ENCODE measurements around the gene MED25. TPM values are rescaled to one million over a fixed set of nuclear protein-coding genes. Genes with fewer than 3 reads are reported as not detected.

Gene MED25
- total RNA-seq, 1 donor from 2014 or later, result 72.2 TPM

DNA sequence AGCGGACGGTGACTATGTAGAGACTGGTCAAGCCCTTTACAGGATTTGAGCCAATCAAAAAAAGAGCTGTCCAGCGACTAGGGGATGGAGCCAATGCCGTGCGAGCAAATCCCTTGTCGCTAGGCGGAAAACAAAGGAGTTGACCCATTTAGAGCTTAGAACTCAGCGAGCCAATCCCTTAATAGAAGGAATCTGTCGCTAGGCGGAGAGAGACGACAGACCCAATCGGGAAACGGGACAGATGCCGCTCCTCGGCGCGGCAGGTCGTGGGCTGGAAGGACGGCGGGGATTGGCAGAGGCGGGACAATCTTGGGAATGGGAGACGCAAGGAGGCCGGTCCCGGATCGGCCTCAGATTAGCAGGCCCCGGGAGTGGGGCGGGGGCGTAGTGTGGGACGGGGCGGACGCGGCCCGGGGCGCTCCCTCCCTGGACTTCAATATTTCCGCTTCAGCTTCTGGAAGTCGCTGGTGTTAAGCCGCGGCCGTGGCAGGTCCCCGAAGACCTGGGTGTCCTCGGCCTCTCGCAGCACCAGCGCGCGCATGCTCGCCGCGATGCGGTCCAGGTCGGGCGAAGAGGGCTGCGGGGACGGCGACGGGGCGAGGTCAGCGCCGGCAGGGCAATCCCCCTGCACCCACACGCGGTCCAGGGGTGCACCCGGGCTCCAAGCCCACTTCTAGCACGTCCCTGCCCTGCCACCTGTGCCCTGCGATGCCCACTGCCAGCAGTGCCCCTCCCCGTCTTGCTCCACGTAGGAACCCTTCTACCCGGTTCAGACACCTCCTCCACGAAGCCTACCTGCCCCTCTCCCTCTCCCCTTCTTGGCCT lies 51.6 kb downstream of the MED25 start:
- H3K79me2 ChIP-seq (ENCODE audit: insufficient read depth, low read length), result peaks cover 57% of the 10 kb centered on the region
- Mint-ChIP-seq H3K4me1 (ENCODE audit: low read depth, unreplicated experiment) (peaks cover 11% of the 10 kb centered on the region), H3K4me3 (ENCODE audit: unreplicated experiment) (peak overlapping the region; percentile 79), H3K27me3 (ENCODE audit: low read depth, unreplicated experiment) (no peaks in the 10 kb centered on the region), H3K27ac (ENCODE audit: unreplicated experiment) (peak overlapping the region; percentile 77), H3K36me3 (ENCODE audit: low read depth, unreplicated experiment) (peaks cover 22% of the 10 kb centered on the region), H3K9me3 (ENCODE audit: unreplicated experiment) (no peaks in the 10 kb centered on the region)
- H3K4me1 ChIP-seq (ENCODE audit: insufficient read depth, low read length), result peaks cover 37% of the 10 kb centered on the region
- peak; percentile 86 for FAIRE-seq
- no peaks in the 10 kb centered on the region for H3K27me3 ChIP-seq (ENCODE audit: insufficient read depth, low read length)
- peaks cover 6% of the 10 kb centered on the region for H4K20me1 ChIP-seq (ENCODE audit: insufficient read depth, low read length)
- peak overlapping the region; percentile 87 for H3K4me2 ChIP-seq (ENCODE audit: low read length)
- peak; percentile 43 for TF ChIP-seq EZH2 (IDR thresholded peaks at IDR 0.05; ENCODE audit: insufficient read depth, low read length)
- TF ChIP-seq, protein P1, sequence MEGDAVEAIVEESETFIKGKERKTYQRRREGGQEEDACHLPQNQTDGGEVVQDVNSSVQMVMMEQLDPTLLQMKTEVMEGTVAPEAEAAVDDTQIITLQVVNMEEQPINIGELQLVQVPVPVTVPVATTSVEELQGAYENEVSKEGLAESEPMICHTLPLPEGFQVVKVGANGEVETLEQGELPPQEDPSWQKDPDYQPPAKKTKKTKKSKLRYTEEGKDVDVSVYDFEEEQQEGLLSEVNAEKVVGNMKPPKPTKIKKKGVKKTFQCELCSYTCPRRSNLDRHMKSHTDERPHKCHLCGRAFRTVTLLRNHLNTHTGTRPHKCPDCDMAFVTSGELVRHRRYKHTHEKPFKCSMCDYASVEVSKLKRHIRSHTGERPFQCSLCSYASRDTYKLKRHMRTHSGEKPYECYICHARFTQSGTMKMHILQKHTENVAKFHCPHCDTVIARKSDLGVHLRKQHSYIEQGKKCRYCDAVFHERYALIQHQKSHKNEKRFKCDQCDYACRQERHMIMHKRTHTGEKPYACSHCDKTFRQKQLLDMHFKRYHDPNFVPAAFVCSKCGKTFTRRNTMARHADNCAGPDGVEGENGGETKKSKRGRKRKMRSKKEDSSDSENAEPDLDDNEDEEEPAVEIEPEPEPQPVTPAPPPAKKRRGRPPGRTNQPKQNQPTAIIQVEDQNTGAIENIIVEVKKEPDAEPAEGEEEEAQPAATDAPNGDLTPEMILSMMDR (IDR thresholded peaks at IDR 0.05; ENCODE audit: insufficient read depth, low read depth, low read length), result no peak
- H3K36me3 ChIP-seq (ENCODE audit: insufficient read depth, low read length), result peaks cover 4% of the 10 kb centered on the region
- DNase-seq (ENCODE audit: low read depth), result peak; percentile 100
- H3K9ac ChIP-seq (ENCODE audit: low read length), result peak overlapping the region; percentile 72
- H3K27ac ChIP-seq (ENCODE audit: low read depth, low read length), result peak overlapping the region; percentile 45
- H2AFZ ChIP-seq (ENCODE audit: low read depth, low read length), result peak overlapping the region; percentile 57
- no peaks in the 10 kb centered on the region for H3K9me3 ChIP-seq (ENCODE audit: insufficient read depth, low read depth, low read length)
- H3K4me3 ChIP-seq (ENCODE audit: insufficient read depth, low read depth, low read length), result peak overlapping the region; percentile 54

DNA sequence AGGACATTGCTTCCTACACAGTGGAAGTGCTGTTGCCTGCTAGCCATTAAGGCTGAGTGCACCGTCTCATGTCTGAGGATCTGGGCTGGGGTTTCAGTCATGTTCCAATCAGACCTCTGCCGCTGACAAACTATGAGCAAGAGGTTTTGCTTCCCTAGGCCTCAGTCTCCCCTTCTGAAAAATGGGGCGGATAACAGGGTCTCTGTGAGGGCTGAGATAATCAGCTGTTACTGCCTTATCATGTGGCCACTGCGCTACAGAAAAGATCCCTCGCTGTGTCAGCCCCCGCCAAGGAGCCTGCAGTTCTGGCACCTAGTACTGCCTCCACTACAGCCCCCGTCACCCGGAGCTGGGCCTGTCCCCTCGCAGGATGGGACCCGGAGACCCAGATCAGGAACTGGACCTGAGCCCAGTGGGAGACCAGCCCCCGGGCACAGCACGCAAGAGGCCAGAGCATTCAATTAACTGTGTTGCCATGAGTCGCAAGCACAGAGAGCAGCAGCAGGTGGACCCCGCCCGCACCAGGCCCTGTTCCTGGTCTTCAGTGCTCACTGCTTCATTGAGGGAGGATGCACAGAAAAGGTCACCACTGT lies 52.3 kb downstream of the MED25 start:
- peaks cover 57% of the 10 kb centered on the region for H3K79me2 ChIP-seq (ENCODE audit: insufficient read depth, low read length)
- peak overlapping the region; percentile 45 for H3K27ac ChIP-seq (ENCODE audit: low read depth, low read length)

More for the DNA sequence above, 52.3 kb downstream of the MED25 start:
- FAIRE-seq, result no peak
- TF ChIP-seq, protein P1 (IDR thresholded peaks at IDR 0.05; ENCODE audit: insufficient read depth, low read depth, low read length), result no peak
- peaks cover 4% of the 10 kb centered on the region for H3K36me3 ChIP-seq (ENCODE audit: insufficient read depth, low read length)
- H4K20me1 ChIP-seq (ENCODE audit: insufficient read depth, low read length), result no peaks in the 10 kb centered on the region
- peak overlapping the region; percentile 79 for H3K4me3 Mint-ChIP-seq (ENCODE audit: unreplicated experiment)
- H3K4me2 ChIP-seq (ENCODE audit: low read length), result peak overlapping the region; percentile 87
- peak overlapping the region; percentile 72 for H3K9ac ChIP-seq (ENCODE audit: low read length)
- H3K4me1 Mint-ChIP-seq (ENCODE audit: low read depth, unreplicated experiment), result peaks cover 12% of the 10 kb centered on the region
- no peaks in the 10 kb centered on the region for H3K9me3 Mint-ChIP-seq (ENCODE audit: unreplicated experiment)
- H3K27me3 ChIP-seq (ENCODE audit: insufficient read depth, low read length), result no peaks in the 10 kb centered on the region
- H3K9me3 ChIP-seq (ENCODE audit: insufficient read depth, low read depth, low read length), result no peaks in the 10 kb centered on the region
- peaks cover 38% of the 10 kb centered on the region for H3K4me1 ChIP-seq (ENCODE audit: insufficient read depth, low read length)
- H3K4me3 ChIP-seq (ENCODE audit: insufficient read depth, low read depth, low read length), result peak overlapping the region; percentile 54
- peak overlapping the region; percentile 77 for H3K27ac Mint-ChIP-seq (ENCODE audit: unreplicated experiment)
- no peaks in the 10 kb centered on the region for H3K27me3 Mint-ChIP-seq (ENCODE audit: low read depth, unreplicated experiment)
- no peak overlapping the region for H2AFZ ChIP-seq (ENCODE audit: low read depth, low read length)
- peaks cover 16% of the 10 kb centered on the region for H3K36me3 Mint-ChIP-seq (ENCODE audit: low read depth, unreplicated experiment)
- DNase-seq (ENCODE audit: low read depth), result no peak
